Vagina (tissue), 2 donors: ENCODE measurements around the gene RITA1.

Experiments
- CTCF ChIP-seq, 3 experiments: fragments of 450-650 bp in 2 of 3; fragments of 200-600 bp in 1 of 3; sonication (generic) in 1 of 3; IDR thresholded peaks; one replicate each; pipeline ENCODE4 v1.5.1; 2017 to 2019; ENCODE audit warnings: antibody characterized with exemption in 3 of 3, mild to moderate bottlenecking in 2 of 3, moderate library complexity in 2 of 3
- POLR2A ChIP-seq, 2 donors: fragments of 450-650 bp; IDR thresholded peaks; one replicate each; pipeline ENCODE4 v1.6.1; 2017; ENCODE audit warnings: antibody characterized with exemption in 2 of 2, mild to moderate bottlenecking in 2 of 2, moderate library complexity in 2 of 2

DNA sequence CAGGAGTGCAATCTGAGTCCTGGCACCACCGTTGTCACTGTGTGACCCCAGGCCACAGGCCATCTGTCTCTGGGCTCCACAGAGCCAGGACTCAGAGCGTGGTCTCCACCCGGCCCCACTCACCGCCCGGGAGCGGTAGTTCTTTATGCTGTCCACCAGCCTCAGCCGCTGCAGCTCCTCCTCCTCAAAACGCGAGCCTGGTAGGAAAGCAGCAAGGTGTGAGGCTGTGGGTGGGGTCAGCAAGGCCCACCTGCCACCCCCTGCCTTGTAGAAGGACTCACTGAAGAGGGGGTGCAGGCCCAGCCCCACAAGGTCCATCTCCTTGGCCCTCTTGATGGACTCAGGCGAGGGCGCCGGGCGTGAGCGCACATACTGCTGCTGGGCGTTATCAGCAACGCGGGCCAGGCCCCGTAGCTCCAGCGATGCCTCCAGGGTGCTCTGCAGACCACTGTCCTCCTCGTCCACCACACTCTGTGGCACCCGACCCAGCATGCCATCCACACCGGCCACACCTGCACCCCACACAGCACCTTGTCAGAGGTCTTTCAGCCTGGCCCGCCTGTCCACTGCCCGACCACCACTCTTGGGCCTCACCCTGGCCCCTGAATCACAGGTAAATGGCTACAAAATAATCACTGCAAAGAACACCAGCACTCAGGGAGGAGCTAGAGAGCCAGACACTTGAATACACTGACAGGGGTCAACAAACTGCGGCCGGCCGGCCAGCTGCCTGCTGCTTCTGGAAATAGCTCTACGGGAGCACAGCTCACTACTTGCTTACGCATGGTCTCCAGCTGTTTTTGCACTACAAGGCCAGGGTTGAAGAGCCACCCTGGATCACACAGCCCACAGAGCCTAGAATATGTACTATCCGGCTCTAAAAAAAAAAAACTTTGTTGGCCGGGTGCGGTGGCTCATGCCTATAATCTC is 19.7 kb upstream of the RITA1 start:
- no peak for TF ChIP-seq CTCF (IDR thresholded peaks at IDR 0.05)
- TF ChIP-seq POLR2A (IDR thresholded peaks at IDR 0.05): no peak
